Adipose tissue (tissue), 3 donors: ENCODE measurements around the gene SPTBN1. TPM values are rescaled to one million over a fixed set of nuclear protein-coding genes. Genes with fewer than 3 reads are reported as not detected.
A peak's percentile ranks its signal among the peaks of the same experiment; 100 is the strongest.

Source experiments
- H3K27ac ChIP-seq: one replicate; pipeline ENCODE4 v1.5.1; 2013; ENCODE audit warnings: low read depth, low read length
- WGBS, 3 donors: extraction: QIAGEN DNeasy Blood & Tissue Kit; methylation state at CpG; one replicate each; pipeline ENCODE4 v1.1.7; 2013; 5-methylcytosine and 5-hydroxymethylcytosine counted together
- polyA plus RNA-seq, 3 donors: library from polyadenylated mRNA; stranded (reverse); fragments of 200-250 nt; gene quantifications; one replicate each; pipeline ENCODE4 v1.2.3, GENCODE V29; 2013
- donor health status: healthy with polysubstance abuse.
- donor health status: Bipolar disorder and iron deficiency.
- donor health status: healthy.

SPTBN1 gene
- polyA plus RNA-seq, 3 donors: 41.9 to 219 (median 183) TPM

DNA sequence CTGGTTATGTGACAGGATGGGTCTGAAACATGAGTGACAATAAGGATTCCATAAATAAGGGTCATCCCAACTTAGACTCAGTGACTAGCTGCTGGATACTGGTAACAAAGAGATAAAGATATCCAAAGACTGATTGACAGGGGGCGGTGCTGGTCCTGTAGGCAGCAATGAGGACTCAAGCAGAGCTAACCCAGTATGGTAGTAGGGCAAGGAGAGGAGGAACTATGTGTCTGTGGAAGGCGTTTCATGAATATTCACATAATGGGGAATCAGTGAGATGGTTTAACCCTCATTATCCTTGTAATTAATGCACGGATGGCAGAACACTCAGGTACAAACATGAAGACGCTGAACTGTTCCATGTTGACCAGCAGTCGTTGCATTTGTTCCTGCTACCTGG lies 164.8 kb downstream of the SPTBN1 start:
- H3K27ac ChIP-seq: no peak overlapping the region
- 95 to 97% (median 96%) methylated on average over 5 of the region's 5 CpGs for WGBS, 3 donors

DNA sequence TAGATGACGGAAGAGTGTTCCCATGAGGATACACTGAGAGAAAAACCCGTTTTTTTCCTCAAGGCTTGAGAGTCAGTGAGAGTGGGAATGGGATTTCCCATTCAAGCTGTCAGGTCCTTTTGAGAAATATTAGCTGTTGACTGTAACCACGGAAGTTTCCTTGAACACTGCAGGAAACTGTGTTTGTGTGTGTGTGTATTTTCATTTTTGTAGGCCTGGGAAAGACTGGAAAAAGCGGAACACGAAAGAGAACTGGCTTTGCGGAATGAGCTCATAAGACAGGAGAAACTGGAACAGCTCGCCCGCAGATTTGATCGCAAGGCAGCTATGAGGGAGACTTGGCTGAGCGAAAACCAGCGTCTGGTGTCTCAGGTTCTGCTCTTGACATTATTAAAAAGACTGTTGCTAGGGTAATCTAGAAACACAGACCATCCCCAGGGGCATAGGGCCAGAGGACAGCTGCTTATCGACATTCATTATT lies 168.5 kb downstream of the SPTBN1 start:
- H3K27ac ChIP-seq: no peak overlapping the region
- WGBS, 3 donors: 47 to 60% (median 52%) methylated on average over 12 of the region's 12 CpGs

DNA sequence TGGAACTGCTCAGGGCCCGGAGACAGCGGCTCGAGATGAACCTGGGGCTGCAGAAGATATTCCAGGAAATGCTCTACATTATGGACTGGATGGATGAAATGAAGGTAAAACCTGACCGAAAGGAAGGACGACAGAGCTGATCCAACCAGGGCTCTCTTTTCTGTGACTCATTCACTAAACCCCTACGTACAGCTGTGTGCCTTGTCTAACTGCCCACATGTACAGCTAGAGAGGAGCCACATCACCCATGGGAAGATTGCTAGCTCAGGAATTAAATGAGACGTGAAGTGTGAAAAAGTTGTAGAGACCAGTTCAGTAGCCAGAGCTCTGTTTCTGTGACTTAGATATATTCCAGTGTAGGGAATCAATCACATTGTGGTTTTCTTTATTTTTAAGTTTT lies 170.0 kb downstream of the SPTBN1 start:
- H3K27ac ChIP-seq: no peak overlapping the region
- WGBS, 3 donors: 89 to 95% (median 92%) methylated on average over 7 of the region's 7 CpGs

DNA sequence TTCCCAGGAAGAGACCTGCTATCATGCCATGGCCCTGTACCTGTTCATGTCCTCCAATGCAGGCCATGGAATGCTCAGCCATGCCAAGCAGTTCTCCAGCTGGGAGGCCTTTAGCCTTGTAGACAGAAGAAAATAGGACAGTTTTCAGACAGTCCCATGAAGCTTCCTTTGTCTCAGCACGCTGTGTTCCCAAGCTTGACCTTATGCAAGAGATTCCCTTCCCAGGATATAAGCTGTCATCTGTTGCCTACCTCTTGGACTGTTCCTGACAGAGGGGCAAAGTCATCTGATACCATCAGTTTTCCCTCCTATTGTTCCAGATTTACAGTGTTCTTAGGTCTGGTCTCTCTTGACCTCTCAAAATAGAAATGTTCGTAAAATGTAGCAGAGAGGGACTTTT lies 170.8 kb downstream of the SPTBN1 start:
- H3K27ac ChIP-seq: no peak overlapping the region
- WGBS, 3 donors: 88 to 95% (median 89%) methylated on average over 2 of the region's 2 CpGs

DNA sequence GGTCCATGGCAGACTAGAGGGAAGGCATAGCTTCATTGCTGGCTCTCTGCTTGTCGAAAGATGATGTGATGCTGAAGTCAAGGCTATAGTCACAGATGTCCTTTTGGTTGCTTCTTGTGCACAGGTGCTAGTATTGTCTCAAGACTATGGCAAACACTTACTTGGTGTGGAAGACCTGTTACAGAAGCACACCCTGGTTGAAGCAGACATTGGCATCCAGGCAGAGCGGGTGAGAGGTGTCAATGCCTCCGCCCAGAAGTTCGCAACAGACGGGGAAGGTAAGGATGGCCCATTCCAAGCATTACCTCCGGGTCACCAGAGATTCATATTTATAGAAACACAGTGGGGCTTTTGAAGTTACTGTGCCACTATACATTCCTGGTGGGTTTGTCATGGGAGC lies 171.8 kb downstream of the SPTBN1 start:
- H3K27ac ChIP-seq: no peak overlapping the region
- 96 to 99% (median 97%) methylated on average over 6 of the region's 6 CpGs for WGBS, 3 donors

DNA sequence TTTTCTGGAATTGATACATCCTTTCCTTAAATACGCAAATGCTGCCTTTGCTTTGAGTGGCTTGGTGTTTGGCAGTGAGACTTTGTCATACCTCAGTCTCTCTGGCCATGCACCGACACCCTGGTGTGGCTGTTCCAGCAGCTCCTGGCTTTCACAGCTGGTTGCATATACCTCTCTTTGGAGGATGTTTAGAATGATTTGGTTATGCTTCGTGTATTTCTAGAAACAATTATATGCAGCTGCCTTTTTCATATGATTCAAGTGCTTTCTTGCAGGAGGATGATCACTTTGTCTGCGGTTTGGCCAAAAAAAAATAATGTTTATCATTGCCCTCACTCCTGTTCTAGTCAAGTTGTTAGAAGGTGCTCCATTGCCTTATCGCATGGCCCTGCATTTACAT lies 172.3 kb downstream of the SPTBN1 start:
- 92 to 94% (median 94%) methylated on average over 5 of the region's 5 CpGs for WGBS, 3 donors
- no peak overlapping the region for H3K27ac ChIP-seq

DNA sequence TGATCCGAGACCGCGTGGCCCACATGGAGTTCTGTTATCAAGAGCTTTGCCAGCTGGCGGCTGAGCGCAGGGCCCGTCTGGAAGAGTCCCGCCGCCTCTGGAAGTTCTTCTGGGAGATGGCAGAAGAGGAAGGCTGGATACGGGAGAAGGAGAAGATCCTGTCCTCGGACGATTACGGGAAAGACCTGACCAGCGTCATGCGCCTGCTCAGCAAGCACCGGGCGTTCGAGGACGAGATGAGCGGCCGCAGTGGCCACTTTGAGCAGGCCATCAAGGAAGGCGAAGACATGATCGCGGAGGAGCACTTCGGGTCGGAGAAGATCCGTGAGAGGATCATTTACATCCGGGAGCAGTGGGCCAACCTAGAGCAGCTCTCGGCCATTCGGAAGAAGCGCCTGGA lies 172.8 kb downstream of the SPTBN1 start:
- no peak overlapping the region for H3K27ac ChIP-seq
- 95 to 98% (median 95%) methylated on average over 30 of the region's 30 CpGs for WGBS, 3 donors

DNA sequence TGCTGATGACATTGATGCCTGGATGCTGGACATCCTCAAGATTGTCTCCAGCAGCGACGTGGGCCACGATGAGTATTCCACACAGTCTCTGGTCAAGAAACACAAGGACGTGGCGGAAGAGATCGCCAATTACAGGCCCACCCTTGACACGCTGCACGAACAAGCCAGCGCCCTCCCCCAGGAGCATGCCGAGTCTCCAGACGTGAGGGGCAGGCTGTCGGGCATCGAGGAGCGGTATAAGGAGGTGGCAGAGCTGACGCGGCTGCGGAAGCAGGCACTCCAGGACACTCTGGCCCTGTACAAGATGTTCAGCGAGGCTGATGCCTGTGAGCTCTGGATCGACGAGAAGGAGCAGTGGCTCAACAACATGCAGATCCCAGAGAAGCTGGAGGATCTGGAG lies 173.3 kb downstream of the SPTBN1 start:
- no peak overlapping the region for H3K27ac ChIP-seq
- WGBS, 3 donors: 94 to 96% (median 96%) methylated on average over 20 of the region's 20 CpGs

DNA sequence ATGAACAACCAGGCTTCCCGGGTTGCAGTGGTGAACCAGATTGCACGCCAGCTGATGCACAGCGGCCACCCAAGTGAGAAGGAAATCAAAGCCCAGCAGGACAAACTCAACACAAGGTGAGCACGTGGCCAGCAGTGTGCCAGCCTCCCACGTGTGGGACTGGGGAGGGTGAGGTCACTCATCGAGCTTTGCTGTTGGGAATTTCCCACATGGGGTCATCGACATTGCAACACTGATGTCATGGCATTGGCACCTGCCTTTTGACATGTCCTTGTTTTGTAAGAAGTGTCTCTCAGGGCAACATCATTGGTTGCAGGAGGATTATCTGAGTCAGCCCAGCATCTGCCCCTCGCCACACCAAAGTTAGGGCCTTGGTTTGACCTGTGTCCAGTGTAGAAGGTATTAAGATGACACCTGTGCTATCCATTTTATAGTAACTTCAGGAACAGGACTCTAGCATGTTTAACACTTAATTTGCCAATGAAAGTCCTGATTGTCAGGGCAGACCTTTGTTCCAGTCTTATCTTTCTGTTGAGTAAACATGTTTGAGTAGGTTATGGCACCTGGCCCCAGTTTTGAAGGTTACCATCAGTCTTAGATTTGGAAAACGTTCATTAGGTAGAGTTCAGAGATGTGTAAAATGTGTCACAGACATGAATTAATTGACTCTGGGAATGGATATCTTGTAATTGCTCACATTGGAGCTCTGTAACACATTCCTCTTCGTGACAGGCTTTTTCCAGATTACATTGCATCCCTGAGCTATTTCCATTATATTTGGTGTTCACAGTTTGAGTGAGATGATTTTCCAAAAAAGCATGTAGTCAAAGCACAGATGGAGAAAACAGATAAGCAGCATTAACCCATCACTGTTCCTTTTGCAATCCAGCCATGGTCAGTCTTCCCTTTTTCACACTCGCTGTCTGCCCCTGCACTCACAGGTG lies 174.1 kb downstream of the SPTBN1 start:
- no peak overlapping the region for H3K27ac ChIP-seq
- WGBS, 3 donors: 34 to 59% (median 57%) methylated on average over 11 of the region's 11 CpGs

DNA sequence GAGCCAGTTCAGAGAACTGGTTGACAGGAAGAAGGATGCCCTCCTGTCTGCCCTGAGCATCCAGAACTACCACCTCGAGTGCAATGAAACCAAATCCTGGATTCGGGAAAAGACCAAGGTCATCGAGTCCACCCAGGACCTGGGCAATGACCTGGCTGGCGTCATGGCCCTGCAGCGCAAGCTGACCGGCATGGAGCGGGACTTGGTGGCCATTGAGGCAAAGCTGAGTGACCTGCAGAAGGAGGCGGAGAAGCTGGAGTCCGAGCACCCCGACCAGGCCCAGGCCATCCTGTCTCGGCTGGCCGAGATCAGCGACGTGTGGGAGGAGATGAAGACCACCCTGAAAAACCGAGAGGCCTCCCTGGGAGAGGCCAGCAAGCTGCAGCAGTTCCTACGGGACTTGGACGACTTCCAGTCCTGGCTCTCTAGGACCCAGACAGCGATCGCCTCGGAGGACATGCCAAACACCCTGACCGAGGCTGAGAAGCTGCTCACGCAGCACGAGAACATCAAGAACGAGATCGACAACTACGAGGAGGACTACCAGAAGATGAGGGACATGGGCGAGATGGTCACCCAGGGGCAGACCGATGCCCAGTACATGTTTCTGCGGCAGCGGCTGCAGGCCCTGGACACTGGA lies 174.9 kb downstream of the SPTBN1 start:
- no peak overlapping the region for H3K27ac ChIP-seq
- WGBS, 3 donors: 76 to 78% (median 76%) methylated on average over 30 of the region's 30 CpGs

DNA sequence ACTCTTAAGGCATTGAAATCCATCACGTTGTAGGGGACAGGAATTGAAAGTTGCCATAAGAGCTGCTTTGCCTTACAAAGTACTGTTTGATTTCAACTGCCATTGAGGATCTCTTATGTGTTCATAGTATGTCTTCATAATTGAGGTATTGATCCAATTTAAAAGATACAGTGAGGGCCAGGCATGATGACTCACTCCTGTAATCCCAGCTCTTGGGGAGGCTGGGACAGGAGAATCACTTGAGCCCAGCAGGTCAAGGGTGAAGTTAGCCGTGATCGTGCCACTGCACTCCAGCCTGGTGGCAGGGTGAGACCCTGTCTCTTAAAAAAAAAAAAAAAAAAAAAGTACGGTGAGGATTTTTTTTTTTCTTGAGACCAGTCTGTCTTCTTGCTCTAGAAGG lies 175.6 kb downstream of the SPTBN1 start:
- WGBS, 3 donors: 63 to 78% (median 66%) methylated on average over 4 of the region's 4 CpGs
- H3K27ac ChIP-seq: no peak overlapping the region

DNA sequence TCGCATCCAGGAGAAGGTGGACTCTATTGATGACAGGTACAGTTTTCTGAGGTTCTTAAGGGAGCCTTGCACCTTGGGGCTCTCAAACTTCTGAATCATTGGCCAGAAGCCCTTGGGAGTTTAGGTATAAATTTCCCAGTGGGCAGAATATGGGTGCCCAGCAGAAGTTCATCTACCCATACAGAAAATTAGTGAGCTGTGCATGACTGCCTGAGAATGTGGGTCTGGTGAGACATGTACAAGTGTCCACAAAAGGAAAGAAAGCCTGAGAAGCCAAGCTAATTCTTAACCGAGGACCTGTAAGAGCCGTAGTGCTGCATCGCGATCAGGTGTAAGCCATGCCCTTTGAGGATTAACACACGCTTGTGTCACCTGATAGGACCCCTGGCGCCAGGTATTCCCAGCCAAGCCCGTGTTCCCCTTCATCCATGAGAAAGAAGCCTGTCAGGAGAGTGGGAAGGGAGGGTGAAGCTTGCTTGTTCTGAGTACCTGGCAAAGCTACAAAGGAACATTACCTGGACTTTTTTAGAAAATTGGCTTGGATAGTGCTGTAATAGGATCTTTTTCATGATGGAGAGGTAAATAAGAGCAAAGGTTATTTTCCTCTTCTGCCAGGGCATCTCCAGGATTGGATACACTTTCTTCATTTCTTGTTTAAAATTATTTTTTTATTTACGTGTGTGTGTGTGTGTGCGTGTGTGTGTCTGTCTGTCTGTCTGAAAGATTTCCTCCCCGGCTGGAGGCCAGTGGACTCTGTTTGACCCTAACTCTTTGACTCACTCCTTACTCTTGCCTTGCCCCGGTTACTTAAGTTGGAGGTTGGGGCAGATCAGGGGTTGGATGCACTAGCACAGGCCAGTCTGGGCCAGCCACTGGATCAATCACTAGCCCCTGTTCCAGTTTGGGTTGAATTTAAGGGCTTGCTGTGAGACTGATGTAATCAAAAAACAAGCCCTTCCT lies 176.9 kb downstream of the SPTBN1 start:
- 71 to 83% (median 73%) methylated on average over 12 of the region's 12 CpGs for WGBS, 3 donors
- no peak overlapping the region for H3K27ac ChIP-seq

DNA sequence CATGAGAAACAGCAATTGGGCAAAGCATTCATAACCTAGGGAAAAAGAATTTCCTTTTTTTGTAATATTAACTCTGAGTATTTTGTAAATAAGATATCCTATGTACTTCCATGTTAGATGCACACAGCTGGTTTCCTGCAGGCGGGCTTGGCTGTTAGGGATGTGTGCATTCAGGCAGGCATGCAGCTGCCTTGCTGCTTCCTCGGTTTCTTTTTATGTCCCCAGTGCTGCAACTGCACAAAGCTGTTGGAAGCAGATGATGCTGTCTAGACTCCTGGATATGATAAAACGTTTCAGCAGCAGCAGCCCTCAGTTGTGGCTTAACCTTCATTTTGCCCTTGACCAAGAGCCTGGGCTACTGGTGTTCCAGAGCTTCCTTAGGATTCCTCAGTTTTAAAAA lies 177.9 kb downstream of the SPTBN1 start:
- 44 to 63% (median 60%) methylated on average over 3 of the region's 3 CpGs for WGBS, 3 donors
- H3K27ac ChIP-seq: no peak overlapping the region

DNA sequence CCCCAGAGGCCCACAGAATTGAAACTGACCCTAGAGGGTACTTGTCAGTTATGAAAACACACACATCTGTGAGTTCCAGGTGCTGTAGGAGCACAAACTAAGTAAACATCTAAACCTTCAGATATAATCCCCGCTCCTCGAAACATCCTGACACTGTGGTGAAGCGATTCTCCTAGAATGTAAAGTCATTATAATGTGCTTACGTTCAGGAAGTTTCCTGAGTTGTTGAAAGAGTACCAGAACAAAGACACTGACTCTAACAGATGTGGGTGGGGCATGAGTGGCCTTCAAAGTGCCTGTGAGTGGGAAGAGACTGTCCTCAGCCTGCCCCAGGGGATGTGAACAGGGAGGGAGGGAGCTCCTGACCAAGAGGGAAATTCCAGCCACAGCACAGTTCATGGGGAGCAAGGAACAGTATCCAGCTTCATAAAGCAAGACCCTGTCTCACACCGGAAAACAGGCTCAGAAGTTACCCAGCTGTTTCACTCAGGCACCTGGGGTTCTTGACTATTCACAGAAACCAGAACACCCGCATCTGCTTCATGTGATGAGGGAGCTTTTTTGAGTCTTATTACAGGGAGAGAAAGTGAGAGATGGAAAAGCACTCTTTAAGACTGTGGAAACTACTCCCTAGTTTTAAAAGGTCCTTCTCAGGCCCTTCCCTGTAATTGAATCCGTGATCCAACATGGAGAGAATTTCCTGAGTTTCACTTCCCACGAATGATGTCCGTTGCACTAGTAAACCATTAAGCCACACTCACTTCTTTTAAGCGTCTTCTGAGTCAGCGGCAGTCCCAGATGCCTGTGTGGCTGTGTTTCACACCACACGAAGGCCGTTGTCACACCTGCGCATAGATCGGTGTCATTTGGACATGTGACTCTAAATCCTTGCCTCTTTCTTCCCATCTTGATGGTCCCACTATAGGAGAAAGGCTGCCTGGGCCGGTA lies 178.7 kb downstream of the SPTBN1 start:
- 50 to 68% (median 58%) methylated on average over 16 of the region's 16 CpGs for WGBS, 3 donors
- H3K27ac ChIP-seq: peak overlapping the region; percentile 43

DNA sequence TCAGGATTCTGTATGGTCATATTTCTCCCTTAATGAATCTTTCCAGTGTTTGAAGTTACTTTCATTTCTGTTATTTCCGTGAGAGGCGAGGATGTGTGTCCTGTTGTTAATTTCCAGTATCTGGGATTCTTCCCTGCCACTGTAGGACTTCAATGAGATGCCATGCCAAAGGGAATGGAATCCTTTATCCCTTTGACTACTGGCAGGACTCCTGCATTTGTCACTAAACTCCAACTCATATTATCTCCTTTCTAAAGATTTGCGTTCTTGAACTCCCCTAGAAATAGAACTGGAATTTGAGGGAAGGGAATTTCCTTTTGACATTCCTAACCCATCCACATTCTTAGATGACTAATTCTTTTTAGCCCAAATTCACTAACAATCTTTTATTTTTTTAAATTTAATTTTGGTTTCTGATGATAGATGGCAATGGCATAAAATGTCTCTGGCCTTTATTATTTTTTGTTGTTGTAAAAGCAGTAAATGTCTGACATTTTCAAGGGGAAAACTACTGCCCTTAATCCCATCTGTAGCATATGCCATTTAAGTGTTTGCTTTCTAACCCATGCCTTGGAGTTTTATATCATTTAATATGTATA lies 179.5 kb downstream of the SPTBN1 start:
- 46 to 78% (median 53%) methylated on average over 3 of the region's 3 CpGs for WGBS, 3 donors
- no peak overlapping the region for H3K27ac ChIP-seq

DNA sequence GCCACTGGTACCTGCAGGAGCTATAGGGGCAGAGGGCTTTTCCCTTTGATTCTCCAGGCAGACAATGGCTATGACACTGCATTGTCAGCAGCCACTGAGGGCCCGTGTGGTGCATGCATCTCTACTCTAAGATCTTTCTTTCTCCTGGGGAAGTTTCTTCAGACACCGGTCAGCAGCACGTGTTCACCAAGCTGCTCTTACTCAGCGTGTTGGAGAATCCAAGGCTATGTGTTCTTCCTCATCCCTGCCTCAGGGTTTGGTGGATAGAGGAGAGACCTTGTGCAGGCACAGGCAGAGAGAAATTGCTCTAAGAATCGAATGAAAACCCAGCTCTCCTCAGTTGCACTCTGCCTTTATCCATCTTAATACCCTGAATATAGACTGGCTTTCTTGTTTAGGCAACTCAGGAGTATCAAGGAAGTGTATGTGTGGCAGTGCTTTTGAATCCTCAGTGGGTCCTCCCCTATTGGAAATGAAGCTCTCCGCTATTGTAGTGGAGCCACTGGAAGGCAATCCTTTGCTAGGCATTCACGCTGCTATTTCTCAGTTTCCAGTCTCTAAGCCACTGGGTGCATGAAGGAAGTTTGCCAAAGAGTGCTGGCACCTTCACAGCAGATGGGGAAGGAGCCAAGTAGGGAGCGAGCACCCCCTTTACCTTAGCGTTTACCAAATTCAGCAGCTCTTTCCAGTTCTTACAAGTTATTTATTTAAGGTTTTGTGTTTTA lies 180.4 kb downstream of the SPTBN1 start:
- 57 to 63% (median 60%) methylated on average over 9 of the region's 9 CpGs for WGBS, 3 donors

DNA sequence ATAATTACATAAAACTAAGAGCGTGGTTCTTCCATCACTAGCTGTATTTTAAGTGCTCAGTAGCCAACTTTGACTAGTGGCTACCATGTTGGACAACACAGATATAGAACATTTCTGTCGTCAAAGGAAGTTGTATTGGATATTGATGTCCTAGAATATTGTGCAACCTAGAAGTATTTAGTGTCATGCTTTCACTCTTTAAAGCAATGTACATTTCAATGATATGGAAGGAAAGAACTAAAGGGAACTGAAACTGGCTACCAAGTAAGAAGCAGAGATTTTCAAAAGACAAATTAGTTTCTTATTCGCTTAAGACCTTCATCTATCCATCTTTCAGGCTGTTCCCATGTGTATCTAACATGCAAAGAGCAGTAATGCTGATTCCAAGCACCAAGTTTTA lies 182.0 kb downstream of the SPTBN1 start:
- H3K27ac ChIP-seq: no peak overlapping the region
- WGBS, 3 donors: 79 to 84% (median 83%) methylated on average over 3 of the region's 3 CpGs

More for the DNA sequence above, 180.4 kb downstream of the SPTBN1 start:
- no peak overlapping the region for H3K27ac ChIP-seq
